HepG2 (cell line): ENCODE results near the gene AKAP12. TPM values are rescaled to one million over a fixed set of nuclear protein-coding genes. Genes with fewer than 3 reads are reported as not detected.

Experiments
- BRF2 ChIP-seq: sonication (generic); formaldehyde crosslinking; IDR thresholded peaks from 2 replicates; pipeline ENCODE4 v1.8.1; 2022; ENCODE audit warnings: mild to moderate bottlenecking, missing genetic modification reagents
- GMEB2 ChIP-seq: IDR thresholded peaks from 2 replicates; pipeline ENCODE4 v1.6.1; 2016; ENCODE audit warnings: missing biosample characterization, missing genetic modification reagents, low read depth
- IRF2 ChIP-seq: IDR thresholded peaks from 2 replicates; pipeline ENCODE4 v1.6.1; 2018; ENCODE audit warnings: missing genetic modification reagents, missing compliant biosample characterization
- KDM5A ChIP-seq: fragments of 200-600 bp; sonication (generic); IDR thresholded peaks from 2 replicates; pipeline ENCODE4 v1.7.0; 2018; ENCODE audit warnings: antibody characterized with exemption, mild to moderate bottlenecking, low read length, borderline replicate concordance
- NR2C2 ChIP-seq: sonication (generic); formaldehyde crosslinking; IDR thresholded peaks from 2 replicates; pipeline ENCODE4 v1.4.0; 2020; ENCODE audit warnings: missing genetic modification reagents, mild to moderate bottlenecking, moderate library complexity, borderline replicate concordance
- NR2F1 ChIP-seq, 2 experiments: fragments of 450-650 bp in 1 of 2; formaldehyde crosslinking in 1 of 2; IDR thresholded peaks; 2 replicates each; pipeline versions ENCODE4 v1.5.0 to v1.6.1; 2016 to 2020; ENCODE audit warnings: mild to moderate bottlenecking in 1 of 2, missing compliant biosample characterization in 1 of 2, missing genetic modification reagents in 1 of 2, moderate library complexity in 1 of 2
- REPIN1 ChIP-seq: sonication (generic); formaldehyde crosslinking; IDR thresholded peaks from 2 replicates; pipeline ENCODE4 v1.8.0; 2022; ENCODE audit warnings: missing genetic modification reagents, low read depth, mild to moderate bottlenecking, borderline replicate concordance
- TEAD2 ChIP-seq: sonication (generic); formaldehyde crosslinking; IDR thresholded peaks from 2 replicates; pipeline ENCODE4 v1.9.0; 2021; ENCODE audit warnings: missing genetic modification reagents
- ZBTB42 ChIP-seq: sonication (generic); formaldehyde crosslinking; IDR thresholded peaks from 2 replicates; pipeline ENCODE4 v1.5.0; 2020; ENCODE audit warnings: mild to moderate bottlenecking, missing genetic modification reagents
- ZFP82 ChIP-seq: sonication (generic); formaldehyde crosslinking; IDR thresholded peaks from 2 replicates; pipeline ENCODE4 v1.5.1; 2020; ENCODE audit warnings: mild to moderate bottlenecking, missing genetic modification reagents, borderline replicate concordance
- ZNF317 ChIP-seq: sonication (generic); formaldehyde crosslinking; IDR thresholded peaks from 2 replicates; pipeline ENCODE4 v1.5.0; 2020; ENCODE audit warnings: mild to moderate bottlenecking, missing genetic modification reagents
- ZNF33A ChIP-seq: sonication (generic); formaldehyde crosslinking; IDR thresholded peaks from 2 replicates; pipeline ENCODE4 v1.5.1; 2020; ENCODE audit warnings: missing genetic modification reagents, mild to moderate bottlenecking, moderate library complexity, borderline replicate concordance
- ZNF362 ChIP-seq: sonication (generic); formaldehyde crosslinking; IDR thresholded peaks from 2 replicates; pipeline ENCODE4 v1.4.0; 2020; ENCODE audit warnings: missing genetic modification reagents, mild to moderate bottlenecking, borderline replicate concordance
- ZNF460 ChIP-seq: sonication (generic); formaldehyde crosslinking; IDR thresholded peaks from 2 replicates; pipeline ENCODE4 v1.5.1; 2020; ENCODE audit warnings: missing genetic modification reagents, mild to moderate bottlenecking, borderline replicate concordance
- ZNF510 ChIP-seq: sonication (generic); formaldehyde crosslinking; IDR thresholded peaks from 2 replicates; pipeline ENCODE4 v1.4.0; 2020; ENCODE audit warnings: low read depth, mild to moderate bottlenecking, missing genetic modification reagents
- ZNF512B ChIP-seq: sonication (generic); formaldehyde crosslinking; IDR thresholded peaks from 2 replicates; pipeline ENCODE4 v1.5.1; 2020; ENCODE audit warnings: missing genetic modification reagents, mild to moderate bottlenecking, borderline replicate concordance
- ZNF652 ChIP-seq: IDR thresholded peaks from 2 replicates; pipeline ENCODE4 v1.6.1; 2016; ENCODE audit warnings: low read depth, borderline replicate concordance
- ZNF709 ChIP-seq: sonication (generic); formaldehyde crosslinking; IDR thresholded peaks from 2 replicates; pipeline ENCODE4 v1.5.0; 2020; ENCODE audit warnings: mild to moderate bottlenecking, missing genetic modification reagents
- ZNF768 ChIP-seq: sonication (generic); formaldehyde crosslinking; IDR thresholded peaks from 2 replicates; pipeline ENCODE4 v1.4.0; 2020; ENCODE audit warnings: missing genetic modification reagents
- ZNF792 ChIP-seq: IDR thresholded peaks from 2 replicates; pipeline ENCODE4 v1.6.1; 2016
- polyA plus RNA-seq, 8 experiments: library from polyadenylated mRNA; depleted of rRNA in 3 of 8; stranded (reverse) in 7 of 8; unstranded in 1 of 8; fragments of >200 nt; fragmentation: Illumina TruSeq in 4 of 8; extraction: Trizol in 4 of 8; gene quantifications; 2 replicates each; pipeline versions ENCODE4 v1.2.1 to v1.2.3, GENCODE V29; 2011 to 2016; ENCODE audit warnings: low read depth in 4 of 8, missing spikeins in 1 of 8, mixed read lengths in 1 of 8; ENCODE audit not compliant: insufficient read depth in 1 of 8
- total RNA-seq, 5 experiments: library from RNA; depleted of rRNA; stranded (reverse); fragments of >200 nt; fragmentation: Illumina TruSeq; extraction: Trizol; gene quantifications; 2 replicates each; pipeline ENCODE4 v1.2.3, GENCODE V29; 2016; ENCODE audit warnings: low read depth in 1 of 5

Gene AKAP12
- total and polyA plus RNA-seq, 2 of the 13 experiments (the other 11 are each of a cell fraction or from before 2014, with no cell fraction given): 10.6 to 19.0 TPM

GRCh38 chr6:151391471-151392413 lies 152.0 kb downstream of the AKAP12 start, which contains the start of gene ZBTB2 (continued):
- TF ChIP-seq ZNF460 (CRISPR knock-in tag) (no peak), ZNF709 (CRISPR knock-in tag) (0 out of 2 replicates have a peak, but pooled peaks have one; percentile 7), ZNF362 (no peak), ZNF768 (CRISPR knock-in tag) (no peak), GMEB2 (CRISPR knock-in tag) (no peak), BRF2 (CRISPR knock-in tag) (no peak), ZBTB42 (CRISPR knock-in tag) (no peak), NR2C2 (CRISPR knock-in tag) (no peak), TEAD2 (CRISPR knock-in tag) (no peak), ZNF33A (CRISPR knock-in tag) (no peak), ZNF317 (CRISPR knock-in tag) (no peak), ZNF510 (CRISPR knock-in tag) (no peak), REPIN1 (CRISPR knock-in tag) (peak; percentile 63; the same call in 1 of the 2 replicates), ZFP82 (CRISPR knock-in tag) (no peak), ZNF512B (CRISPR knock-in tag) (no peak), NR2F1 (CRISPR knock-in tag; IDR thresholded peaks at IDR 0.05) (0 out of 4 replicates have a peak, but pooled peaks of 1 of the 2 experiments have one; percentile 16), ZNF792 (CRISPR knock-in tag) (0 out of 2 replicates have a peak, but pooled peaks have one; percentile 26), ZNF652 (no peak), IRF2 (CRISPR knock-in tag) (peak; percentile 41; the same call in 1 of the 2 replicates), KDM5A (no peak)
